Neural cell (in vitro differentiated cells): ENCODE measurements around the gene FBLN2. TPM values are rescaled to one million over a fixed set of nuclear protein-coding genes. Genes with fewer than 3 reads are reported as not detected.

ENCODE experiments used
- H2AFZ ChIP-seq: fragments of 200-600, 300-800 bp; sonication (generic), shearing (Covaris generic); 2 replicates; pipeline ENCODE4 v1.6.0; 2014; ENCODE audit warnings: low read depth, mild to moderate bottlenecking, antibody characterized with exemption, low read length, moderate library complexity
- H3F3A ChIP-seq: fragments of 200-600 bp; shearing (Covaris generic); 2 replicates; pipeline ENCODE4 v1.6.1; 2016; ENCODE audit warnings: mild to moderate bottlenecking, moderate library complexity, mixed read lengths, antibody characterized with exemption, low read length; ENCODE audit not compliant: insufficient read depth, poor library complexity, severe bottlenecking
- H3K27ac ChIP-seq: fragments of 200-600, 300-800 bp; sonication (generic), shearing (Covaris generic); 2 replicates; pipeline ENCODE4 v1.5.1; 2014; ENCODE audit warnings: mild to moderate bottlenecking, low read length, moderate library complexity
- H3K27me3 ChIP-seq: fragments of 300-800, 200-600 bp; sonication (generic), shearing (Covaris generic); 2 replicates; pipeline ENCODE4 v1.6.0; 2014; ENCODE audit warnings: mild to moderate bottlenecking, low read depth, low read length, moderate library complexity; ENCODE audit not compliant: insufficient read depth
- H3K36me3 ChIP-seq: fragments of 300-800, 200-600 bp; sonication (generic), shearing (Covaris generic); 2 replicates; pipeline ENCODE4 v1.5.1; 2014; ENCODE audit warnings: mild to moderate bottlenecking, antibody characterized with exemption, low read length, moderate library complexity; ENCODE audit not compliant: insufficient read depth
- H3K4me2 ChIP-seq: fragments of 300-800, 200-600 bp; sonication (generic), shearing (Covaris generic); 2 replicates; pipeline ENCODE4 v1.6.0; 2014; ENCODE audit warnings: mild to moderate bottlenecking, low read length
- H3K4me3 ChIP-seq: fragments of 300-800, 200-600 bp; sonication (generic), shearing (Covaris generic); 2 replicates; pipeline ENCODE4 v1.5.1; 2014; ENCODE audit warnings: mild to moderate bottlenecking, low read length, moderate library complexity
- H3K79me2 ChIP-seq: fragments of 200-600 bp; shearing (Covaris generic); replicated peaks from 2 replicates; pipeline ENCODE4 v1.6.0; 2014; ENCODE audit warnings: mild to moderate bottlenecking, low read length, moderate library complexity; ENCODE audit not compliant: insufficient read depth
- H3K9ac ChIP-seq: fragments of 300-800, 200-600 bp; sonication (generic), shearing (Covaris generic); 2 replicates; pipeline ENCODE4 v1.6.1; 2016; ENCODE audit warnings: mild to moderate bottlenecking, low read length, mixed read lengths
- H3K9me2 ChIP-seq: fragments of 200-600 bp; shearing (Covaris generic); 2 replicates; pipeline ENCODE4 v1.6.1; 2016; ENCODE audit warnings: mild to moderate bottlenecking, low read length, mixed read lengths; ENCODE audit not compliant: insufficient read depth
- H3K9me3 ChIP-seq: fragments of 200-600, 300-800 bp; sonication (generic), shearing (Covaris generic); 2 replicates; pipeline ENCODE4 v1.6.1; 2016; ENCODE audit warnings: mild to moderate bottlenecking, mixed run types, low read length, moderate library complexity, mixed read lengths
- H4K20me1 ChIP-seq: fragments of 200-600 bp; shearing (Covaris generic); 2 replicates; pipeline ENCODE4 v1.6.1; 2016; ENCODE audit warnings: mild to moderate bottlenecking, mixed run types; ENCODE audit not compliant: insufficient read depth
- CTCF ChIP-seq: fragments of 450-650 bp; IDR thresholded peaks from 2 replicates; pipeline ENCODE4 v1.5.1; 2014; ENCODE audit warnings: antibody characterized with exemption, mild to moderate bottlenecking, moderate library complexity; ENCODE audit not compliant: poor library complexity, severe bottlenecking
- EP300 ChIP-seq: fragments of 450-650 bp; conservative IDR thresholded peaks from 2 replicates; pipeline ENCODE4 v1.6.1; 2014; ENCODE audit warnings: antibody characterized with exemption, mild to moderate bottlenecking, moderate library complexity; ENCODE audit not compliant: poor library complexity, severe bottlenecking
- EZH2 ChIP-seq: fragments of 200-600, 300-800 bp; shearing (Covaris generic), sonication (generic); IDR thresholded peaks from 2 replicates; pipeline ENCODE4 v1.6.1; 2014; ENCODE audit warnings: antibody characterized with exemption, low read length, borderline replicate concordance, mild to moderate bottlenecking; ENCODE audit not compliant: insufficient read depth, poor library complexity, severe bottlenecking
- MXI1 ChIP-seq: fragments of 450-650 bp; conservative IDR thresholded peaks from 2 replicates; pipeline ENCODE4 v1.6.1; 2014; ENCODE audit warnings: antibody characterized with exemption, mild to moderate bottlenecking; ENCODE audit not compliant: poor library complexity, severe bottlenecking
- POLR2AphosphoS5 ChIP-seq: IDR thresholded peaks from 2 replicates; pipeline ENCODE4 v1.6.1; 2012
- RAD21 ChIP-seq: fragments of 450-650 bp; conservative IDR thresholded peaks from 2 replicates; pipeline ENCODE4 v1.6.1; 2014; ENCODE audit warnings: antibody characterized with exemption, mild to moderate bottlenecking, moderate library complexity
- REST ChIP-seq: IDR thresholded peaks from 2 replicates; pipeline ENCODE4 v1.6.1; 2012; ENCODE audit warnings: borderline replicate concordance
- SMC3 ChIP-seq: fragments of 450-650 bp; conservative IDR thresholded peaks from 2 replicates; pipeline ENCODE4 v1.6.1; 2014; ENCODE audit warnings: antibody characterized with exemption, mild to moderate bottlenecking, moderate library complexity; ENCODE audit not compliant: poor library complexity
- TAF1 ChIP-seq: IDR thresholded peaks from 2 replicates; pipeline ENCODE4 v1.6.1; 2012; ENCODE audit warnings: low read depth
- polyA plus RNA-seq: library from polyadenylated mRNA; depleted of rRNA; stranded (reverse); fragments of >200 nt; gene quantifications from 2 replicates; pipeline ENCODE4 v1.2.3, GENCODE V29; 2014

Gene FBLN2
- polyA plus RNA-seq, 1 donor from 2014 or later: 0.37 TPM

- Histone ChIP-seq H2AFZ (no peak overlapping the region), H3K27ac (no peak overlapping the region), H3K27me3 (no peaks in the 10 kb centered on the region), H3K9me3 (no peaks in the 10 kb centered on the region), H3K4me2 (no peak overlapping the region), H3K4me3 (no peak overlapping the region), H3K9ac (no peak overlapping the region), H3F3A (no peaks in the 10 kb centered on the region), H3K36me3 (no peaks in the 10 kb centered on the region), H4K20me1 (no peaks in the 10 kb centered on the region), H3K79me2 (no peaks in the 10 kb centered on the region), H3K9me2 (no peaks in the 10 kb centered on the region)
- TF ChIP-seq EP300 (no peak), CTCF (no peak), EZH2 (no peak), REST (no peak), SMC3 (no peak), RAD21 (no peak), POLR2AphosphoS5 (no peak)
Observed at GRCh38 chr3:13568515-13569028, 19.6 kb downstream of the FBLN2 start.

GRCh38 chr3:13569201-13569600, 20.3 kb downstream of the FBLN2 start:
- no peaks in the 10 kb centered on the region for H3F3A ChIP-seq
- H3K27ac ChIP-seq: no peak overlapping the region
- H3K4me3 ChIP-seq: no peak overlapping the region
- H3K27me3 ChIP-seq: no peaks in the 10 kb centered on the region
- H3K9me3 ChIP-seq: no peaks in the 10 kb centered on the region
- no peak overlapping the region for H3K4me2 ChIP-seq
- H3K79me2 ChIP-seq: no peaks in the 10 kb centered on the region
- H4K20me1 ChIP-seq: no peaks in the 10 kb centered on the region
- TF ChIP-seq RAD21 (no peak), EZH2 (no peak), REST (no peak), MXI1 (no peak), CTCF (no peak), SMC3 (no peak), EP300 (no peak), POLR2AphosphoS5 (no peak), TAF1 (no peak)
- no peaks in the 10 kb centered on the region for H3K9me2 ChIP-seq
- no peaks in the 10 kb centered on the region for H3K36me3 ChIP-seq
- H3K9ac ChIP-seq: no peak overlapping the region
- H2AFZ ChIP-seq: no peak overlapping the region
